Activated CD8-positive, alpha-beta memory T cell treated with anti-CD3 and anti-CD28 coated beads, Interleukin-2, amount 50 U/mL, for 1 hour (primary cell): ENCODE measurements around the gene MPC1L.

Experiments
- DNase-seq: peaks from one replicate; pipeline ENCODE4 v3.0.0-alpha.2; 2020; ENCODE audit errors: extremely low read depth

Gene MPC1L

DNA sequence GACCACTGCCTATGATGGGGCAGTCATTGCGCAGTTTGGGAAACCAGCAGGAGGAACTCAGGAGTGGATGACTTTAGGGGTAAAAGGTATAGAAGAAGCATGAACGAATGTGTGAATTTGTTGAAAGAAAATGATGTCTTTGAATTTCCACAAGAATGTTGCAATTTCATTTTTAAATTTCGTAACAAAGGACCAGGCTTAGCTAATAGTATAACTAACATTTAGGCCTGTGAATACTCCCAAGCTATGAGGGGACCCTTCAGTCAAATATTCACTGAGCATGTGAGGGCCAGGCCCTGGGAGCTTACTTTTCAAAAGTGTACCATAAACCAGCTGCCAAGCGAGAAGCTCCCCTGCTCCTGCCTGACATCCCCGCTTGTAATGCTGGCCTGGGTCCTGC is 5.3 kb downstream of the MPC1L start:
- no peak for DNase-seq

GRCh38 chrX:40632199-40632598 is 9.0 kb downstream of the MPC1L start:
- DNase-seq = no peak

DNA sequence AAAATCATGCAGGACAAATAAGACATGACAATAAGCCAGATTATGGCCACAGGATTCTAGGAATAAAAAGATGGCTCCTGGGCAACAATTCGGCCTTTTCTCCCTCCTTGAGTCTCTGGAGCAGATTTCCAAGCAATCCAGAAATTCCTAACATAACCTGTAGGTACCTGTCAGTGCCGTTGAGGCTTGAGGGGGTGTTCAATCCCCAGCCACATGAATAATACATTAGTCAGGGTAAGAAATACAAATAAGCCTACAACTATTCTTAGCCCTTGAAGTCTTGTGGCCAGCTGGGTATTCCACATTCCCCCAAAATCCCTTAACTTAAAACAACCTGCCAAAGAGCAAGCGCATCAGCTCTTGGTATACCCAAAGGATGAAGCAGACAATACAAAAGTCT is 14.5 kb downstream of the MPC1L start:
- DNase-seq = no peak

DNA sequence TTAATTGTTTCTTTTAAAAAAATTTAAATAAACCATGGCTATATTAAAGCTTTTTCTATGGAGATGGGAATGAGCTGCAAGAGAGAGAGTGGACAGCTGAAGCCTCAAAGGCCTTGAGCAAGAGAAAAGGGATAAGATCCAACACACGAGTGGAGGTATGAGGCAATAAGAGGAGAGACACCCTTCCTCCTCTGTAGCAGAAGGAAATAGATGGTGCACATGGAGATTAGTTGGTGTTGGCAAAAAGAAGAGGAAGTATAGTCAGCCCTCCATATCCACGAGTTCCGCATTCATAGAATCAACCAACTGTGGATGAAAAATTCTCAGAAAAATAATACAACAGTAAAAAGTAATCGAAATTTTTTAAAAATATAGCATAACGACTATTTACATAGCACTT is 20.9 kb downstream of the MPC1L start:
- no peak for DNase-seq

- no peak for DNase-seq
These were observed 21.7 kb downstream of the MPC1L start for GRCh38 chrX:40644821-40645358.

- no peak for DNase-seq
These were observed 23.5 kb downstream of the MPC1L start for GRCh38 chrX:40646489-40647306.

- peak; percentile 79 for DNase-seq
These were observed 24.3 kb downstream of the MPC1L start, which contains the start of gene CXorf38 for GRCh38 chrX:40647307-40648197. CXorf38 (minus strand) TSS chrX:40647561; CDS start chrX:40647520, 41 bp downstream.

DNA sequence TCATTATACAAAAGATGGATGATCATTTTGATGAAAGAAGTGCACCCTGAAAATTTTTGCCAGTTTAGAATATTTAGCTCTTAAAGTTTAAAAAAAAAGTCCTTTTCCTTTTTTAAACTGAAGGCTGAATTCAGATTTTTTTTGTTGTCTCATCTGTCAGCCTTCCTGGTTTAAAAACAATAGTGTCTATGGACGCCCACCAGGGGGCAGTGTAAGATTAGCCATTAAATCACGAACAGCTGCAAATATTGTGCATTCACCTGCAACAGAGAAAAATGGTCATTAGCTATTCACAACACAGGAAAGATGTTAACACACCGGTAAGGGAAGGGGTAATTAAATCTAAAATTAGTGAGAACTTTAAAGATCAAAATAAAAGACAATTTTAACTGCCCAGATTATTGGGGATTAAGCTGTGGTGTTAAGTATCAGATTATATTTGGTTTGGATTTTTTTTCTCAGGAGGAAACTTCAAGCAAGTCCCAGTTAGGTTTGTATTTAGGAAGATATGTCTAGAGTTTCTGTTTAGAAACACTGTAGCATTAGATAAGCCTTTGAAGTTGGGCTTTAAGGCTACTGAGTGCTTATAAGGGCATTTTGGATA is 28.5 kb downstream of the MPC1L start:
- DNase-seq = peak; percentile 58

DNA sequence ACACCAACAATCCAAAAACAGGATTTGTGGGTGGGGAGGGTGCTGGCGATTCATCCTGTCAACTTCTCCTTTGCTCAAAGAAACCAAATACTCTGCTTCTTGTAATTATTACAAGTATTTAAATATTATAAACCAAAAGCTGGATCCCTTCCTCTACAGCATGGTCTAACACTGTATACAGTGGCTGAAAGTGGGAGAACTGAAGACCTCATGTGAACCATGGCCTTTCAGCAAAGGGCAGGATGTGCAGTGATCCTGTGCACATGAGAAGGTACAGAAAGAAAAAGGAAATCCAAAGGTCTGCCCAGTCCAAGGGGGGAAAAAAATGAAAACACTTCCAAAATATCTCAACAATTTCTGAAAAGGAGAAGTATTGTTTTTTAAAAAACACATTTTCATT is 29.4 kb downstream of the MPC1L start:
- no peak for DNase-seq

DNA sequence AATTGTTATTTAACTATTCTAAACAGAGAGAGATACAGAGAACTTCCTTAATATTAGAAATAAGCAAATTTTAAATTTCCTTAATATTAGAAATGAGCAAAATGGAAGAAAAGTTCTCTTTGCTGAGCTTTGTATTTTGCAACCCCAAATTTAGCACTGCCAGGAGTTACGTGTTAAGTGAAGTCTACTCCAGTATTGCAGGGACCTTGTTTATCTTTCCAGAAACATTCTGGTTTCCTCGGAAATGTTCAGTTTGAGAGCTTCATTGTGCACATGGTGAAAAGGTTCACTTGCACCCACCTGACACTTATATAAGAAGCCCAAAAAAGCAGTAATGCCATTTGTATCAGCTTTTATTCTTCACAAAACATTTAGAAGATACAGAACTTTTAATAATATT is 30.3 kb downstream of the MPC1L start:
- DNase-seq = no peak

DNA sequence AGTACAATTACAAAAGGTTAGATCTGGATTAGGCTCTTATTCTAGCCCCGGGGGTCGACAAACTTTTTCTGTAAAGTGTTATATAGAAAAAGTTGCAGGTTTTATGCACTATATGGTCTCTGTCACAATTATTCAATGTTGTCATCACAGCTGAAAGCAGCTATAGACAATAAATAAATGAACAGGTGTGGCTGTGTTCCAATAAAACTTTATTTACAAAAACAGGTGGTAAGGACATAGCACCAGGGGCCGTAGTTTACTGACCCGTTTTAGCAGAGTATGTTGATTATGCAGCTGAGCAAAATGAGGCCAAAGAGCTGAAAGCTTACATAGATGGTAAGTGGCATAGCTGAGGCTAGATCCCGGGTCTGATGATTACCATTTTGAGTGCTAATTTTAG is 37.2 kb downstream of the MPC1L start:
- DNase-seq = no peak

GRCh38 chrX:40661489-40661888 is 38.3 kb downstream of the MPC1L start:
- no peak for DNase-seq

DNA sequence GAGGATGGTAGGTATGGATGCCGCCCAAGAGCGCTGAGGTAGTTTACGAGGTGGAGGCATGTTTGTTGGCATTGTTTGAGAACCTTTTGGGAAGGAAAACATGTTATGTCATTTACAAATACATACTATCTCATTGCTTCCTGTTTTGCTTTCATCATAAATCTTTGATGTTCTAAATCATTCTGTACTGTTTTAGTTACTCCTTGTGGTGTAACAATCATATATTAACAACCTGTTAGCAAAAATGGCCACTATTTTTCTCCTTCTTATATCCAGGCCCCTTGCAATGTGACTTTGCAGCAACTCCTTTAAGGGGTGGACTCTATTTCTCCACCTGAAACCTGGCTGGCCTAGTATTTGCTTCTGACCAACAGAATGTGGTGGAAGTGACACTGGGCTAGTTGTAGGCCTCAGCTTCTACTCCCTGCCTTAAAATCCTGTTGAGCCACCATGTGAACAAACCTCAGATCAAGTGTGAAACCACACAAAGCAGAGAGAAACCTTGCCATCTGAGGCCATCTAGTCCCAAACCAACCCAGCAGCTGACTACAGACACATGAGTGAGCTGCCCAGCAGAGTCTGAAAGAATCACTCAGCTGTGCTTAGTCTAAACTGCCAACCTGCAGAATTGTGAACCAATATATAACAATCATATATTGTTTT is 40.0 kb downstream of the MPC1L start:
- DNase-seq = no peak

DNA sequence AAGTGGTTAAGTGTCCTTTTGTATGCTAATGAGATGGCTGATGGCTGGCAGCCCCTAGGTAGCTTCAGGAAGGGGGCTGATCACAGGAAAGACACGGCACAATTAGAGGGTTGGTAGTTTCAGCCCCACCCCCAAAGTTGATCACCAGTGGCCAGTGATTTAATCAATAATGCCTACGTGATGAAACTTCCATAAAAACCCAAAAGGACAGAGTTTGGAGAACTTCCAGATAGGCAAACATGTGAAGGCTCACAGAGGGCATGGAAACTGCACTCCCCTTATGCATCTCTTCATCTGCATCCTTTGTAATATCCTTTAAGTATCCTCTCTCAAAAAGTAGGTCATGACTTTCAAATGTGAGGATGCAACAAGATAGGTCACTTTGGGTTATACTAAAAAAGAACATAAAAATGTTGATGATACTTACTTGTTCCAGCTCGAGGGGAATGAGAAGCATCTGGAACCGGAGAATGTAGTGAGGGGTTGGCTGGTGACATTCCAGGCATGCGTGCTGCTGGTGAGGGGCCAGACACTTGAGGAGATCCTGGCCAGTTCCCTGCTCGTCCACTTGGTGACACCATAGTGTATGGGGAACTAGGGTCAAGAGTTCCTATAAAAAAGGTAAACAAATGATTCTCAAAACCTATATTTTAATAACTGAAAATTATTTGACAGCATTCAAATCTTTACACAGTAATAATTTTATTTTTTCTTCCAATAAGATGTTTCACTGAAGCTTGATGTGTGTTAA is 40.8 kb downstream of the MPC1L start:
- DNase-seq = no peak

DNA sequence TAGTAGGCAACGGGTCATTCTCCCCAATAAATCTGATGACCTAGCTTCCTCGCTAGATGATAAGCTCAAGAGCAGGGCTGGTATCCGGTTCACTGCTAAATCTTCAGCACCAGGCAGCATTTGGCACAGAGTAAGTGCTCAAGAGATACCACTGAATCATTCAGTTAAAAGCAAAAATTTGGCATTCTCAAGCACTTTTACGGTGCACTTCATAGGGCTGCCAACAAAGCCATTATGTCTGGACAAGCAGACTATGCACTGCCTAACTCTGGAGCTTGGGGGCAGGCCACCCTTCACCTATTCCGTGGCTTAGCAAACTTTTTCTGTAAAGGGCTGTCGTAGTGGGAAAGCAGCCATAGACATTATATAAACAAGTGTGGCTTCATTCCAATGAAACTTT is 47.9 kb downstream of the MPC1L start:
- no peak for DNase-seq
